ENCODE results near the gene MROH8. TPM values are rescaled to one million over a fixed set of nuclear protein-coding genes. Genes with fewer than 3 reads are reported as not detected.

MROH8 gene
- total RNA-seq (2022; extraction: Qiagen RNA extraction) = 0.71 to 1.5 TPM (median 1.3 TPM) in 5 replicates

GRCh38 chr20:37178839-37179682 is at the start of gene MROH8, which contains the start of gene RPN2:
Gene MROH8, minus strand, starts transcription at chr20:37179548.
Gene RPN2, plus strand, starts transcription at chr20:37179330. Its CDS starts 27 bp downstream, at chr20:37179357.

GRCh38 chr20:37095599-37096414 is 83.5 kb downstream of the MROH8 start, which contains the start of gene RBL1:
Gene RBL1, minus strand, starts transcription at chr20:37095997. Its CDS starts 69 bp downstream, at chr20:37095928.

Other genes starting within 250 kb of the MROH8 start
- gene SAMHD1, start 227.8 kb downstream of the MROH8 start, total RNA-seq (2022; extraction: Qiagen RNA extraction) = 8.0 to 11.4 TPM (median 8.2 TPM) in 5 replicates
- 9.0 to 13.3 TPM (median 9.3 TPM) in 5 replicates for gene RBL1, start 83.6 kb downstream of the MROH8 start, total RNA-seq (2022; extraction: Qiagen RNA extraction)
- gene RPN2, start 218 bp downstream of the MROH8 start, total RNA-seq (2022; extraction: Qiagen RNA extraction) = 252 to 269 TPM (median 262 TPM) in 5 replicates
- gene GHRH, start 82.3 kb upstream of the MROH8 start, total RNA-seq (2022; extraction: Qiagen RNA extraction) = not detected in 5 replicates
- gene MANBAL, start 110.1 kb upstream of the MROH8 start, total RNA-seq (2022; extraction: Qiagen RNA extraction) = 77.9 to 91.3 TPM (median 90.1 TPM) in 5 replicates
- 125 to 130 TPM (median 127 TPM) in 5 replicates for gene SRC, start 166.6 kb upstream of the MROH8 start, total RNA-seq (2022; extraction: Qiagen RNA extraction)